B cell (primary cell): ENCODE measurements around the gene TMEM154. TPM values are rescaled to one million over a fixed set of nuclear protein-coding genes. Genes with fewer than 3 reads are reported as not detected.
A peak's percentile ranks its signal among the peaks of the same experiment; 100 is the strongest.

Experiments used
- ATAC-seq: fragments of 200-7000 bp; cut with Tn5 transposase; one replicate; pipeline ENCODE4 v1.10.0; 2021; ENCODE audit warnings: low read depth, mild to moderate bottlenecking, moderate number of reproducible peaks, moderate library complexity
- CTCF ChIA-PET: fragments of 350-600 bp; sonication (Branson Sonifier 250); formaldehyde crosslinking; loops from one replicate; lab custom pipeline; 2021; ENCODE audit warnings: antibody characterized with exemption, inconsistent platforms; lab: Charles Lee
- POLR2A ChIA-PET: fragments of 350-600 bp; sonication (Branson Sonifier 250); formaldehyde crosslinking; loops from one replicate; lab custom pipeline; 2021; ENCODE audit warnings: antibody characterized with exemption; lab: Charles Lee
- DNase-seq: peaks from one replicate; pipeline ENCODE4 v3.0.0; 2013
- H2AFZ ChIP-seq: 2 replicates; pipeline ENCODE4 v1.6.1; 2012; ENCODE audit warnings: mild to moderate bottlenecking, low read depth, low read length; ENCODE audit not compliant: insufficient read depth, poor library complexity, severe bottlenecking
- H3K27ac ChIP-seq, 2 donors: 1 replicate in 1 of 2; 2 replicates in 1 of 2; pipeline ENCODE4 v1.5.1; 2012 to 2013; ENCODE audit warnings: low read length in 2 of 2, mild to moderate bottlenecking in 2 of 2, moderate library complexity in 1 of 2
- H3K27me3 ChIP-seq, 4 experiments: fragments of 200-600 bp in 1 of 4; sonication (generic) in 1 of 4; replicated peaks in 1 of 4; 1 replicate in 2 of 4; 2 replicates in 2 of 4; pipeline versions ENCODE4 v1.6.1 to v1.7.0; 2013 to 2016; ENCODE audit warnings: low read length in 3 of 4, mild to moderate bottlenecking in 2 of 4, mixed read lengths in 1 of 4, moderate library complexity in 1 of 4; ENCODE audit not compliant: insufficient read depth in 4 of 4, control insufficient read depth in 3 of 4; ENCODE audit errors: control extremely low read depth in 1 of 4
- H3K36me3 ChIP-seq, 2 experiments: replicated peaks in 1 of 2; 1 replicate in 1 of 2; 2 replicates in 1 of 2; pipeline versions ENCODE4 v1.6.1 to v1.7.1; 2013; ENCODE audit warnings: low read length in 1 of 2; ENCODE audit not compliant: insufficient read depth in 2 of 2, control insufficient read depth in 1 of 2; ENCODE audit errors: control extremely low read depth in 1 of 2, extremely low read depth in 1 of 2
- H3K4me1 ChIP-seq, 2 donors: fragments of 200-600 bp in 1 of 2; sonication (generic) in 1 of 2; 1 replicate in 1 of 2; 2 replicates in 1 of 2; pipeline versions ENCODE4 v1.5.1 to v1.6.1; 2013 to 2017; ENCODE audit warnings: low read length in 2 of 2; ENCODE audit not compliant: control insufficient read depth in 2 of 2, insufficient read depth in 2 of 2
- H3K4me2 ChIP-seq: replicated peaks from 2 replicates; pipeline ENCODE3; 2012; ENCODE audit warnings: mild to moderate bottlenecking, low read depth, low read length; ENCODE audit not compliant: poor library complexity, severe bottlenecking
- H3K4me3 ChIP-seq, 5 experiments: fragments of 200-600 bp in 1 of 5; sonication (generic) in 1 of 5; 1 replicate in 3 of 5; 2 replicates in 2 of 5; pipeline versions ENCODE4 v1.5.1 to v1.7.0; 2011 to 2016; ENCODE audit warnings: low read length in 4 of 5, mild to moderate bottlenecking in 4 of 5, low read depth in 2 of 5, control low read depth in 1 of 5, moderate library complexity in 1 of 5; ENCODE audit not compliant: insufficient read depth in 1 of 5; ENCODE audit errors: control extremely low read depth in 1 of 5, extremely low read depth in 1 of 5
- H3K79me2 ChIP-seq: fragments of 200-600 bp; sonication (generic); one replicate; pipeline ENCODE4 v1.6.0; 2016; ENCODE audit warnings: low read length; ENCODE audit not compliant: control insufficient read depth, insufficient read depth
- H3K9ac ChIP-seq: fragments of 200-600 bp; sonication (generic); 2 replicates; pipeline ENCODE4 v1.6.1; 2017; ENCODE audit warnings: mild to moderate bottlenecking, low read length, moderate library complexity
- H3K9me3 ChIP-seq, 3 donors: one replicate each; pipeline versions ENCODE4 v1.6.1 to v1.7.1; 2013; ENCODE audit warnings: low read length in 2 of 3; ENCODE audit not compliant: control insufficient read depth in 2 of 3, insufficient read depth in 1 of 3; ENCODE audit errors: control extremely low read depth in 1 of 3
- H4K20me1 ChIP-seq: 2 replicates; pipeline ENCODE4 v1.6.0; 2012; ENCODE audit warnings: mild to moderate bottlenecking, low read length; ENCODE audit not compliant: insufficient read depth, control insufficient read depth, poor library complexity, severe bottlenecking
- H3K27ac Mint-ChIP-seq: one replicate; pipeline ENCODE4 v1.8.0; 2021; ENCODE audit warnings: mixed read lengths
- H3K27me3 Mint-ChIP-seq: one replicate; pipeline ENCODE4 v1.8.0; 2021; ENCODE audit warnings: mixed read lengths
- H3K4me1 Mint-ChIP-seq: one replicate; pipeline ENCODE4 v1.8.0; 2021; ENCODE audit warnings: mixed read lengths
- H3K4me3 Mint-ChIP-seq: one replicate; pipeline ENCODE4 v1.8.0; 2021; ENCODE audit warnings: mixed read lengths
- H3K9me3 Mint-ChIP-seq: one replicate; pipeline ENCODE4 v1.8.0; 2022; ENCODE audit warnings: mixed read lengths; ENCODE audit not compliant: insufficient read depth
- CTCF ChIP-seq: fragments of 200-600 bp; IDR thresholded peaks from one replicate; pipeline ENCODE4 v1.8.0; 2022; ENCODE audit warnings: antibody characterized with exemption, mild to moderate bottlenecking
- EZH2 ChIP-seq: IDR thresholded peaks from 2 replicates; pipeline ENCODE4 v1.6.1; 2012; ENCODE audit warnings: borderline replicate concordance, low read depth, mild to moderate bottlenecking, moderate library complexity, low read length; ENCODE audit not compliant: insufficient read depth, poor library complexity, severe bottlenecking
- WGBS: methylation state at CpG from one replicate; pipeline ENCODE4 v1.1.5; 2013; ENCODE audit warnings: missing lambda C conversion rate; ENCODE audit not compliant: insufficient coverage; 5-methylcytosine and 5-hydroxymethylcytosine counted together
- intact Hi-C: fragments of 100-400 bp; cut with micrococcal nuclease; formaldehyde crosslinking; loops from one replicate; pipeline ENCODE4 v1.10.0; 2022
- polyA plus RNA-seq: library from polyadenylated mRNA; depleted of rRNA; stranded (reverse); fragments of >200 nt; gene quantifications from 2 replicates; pipeline ENCODE4 v1.2.3, GENCODE V29; 2012
- total RNA-seq, 2 donors: library from RNA; stranded (reverse); fragments of 120-200 nt in 1 of 2; gene quantifications; 1 replicate in 1 of 2; 2 replicates in 1 of 2; pipeline versions ENCODE4 v1.2.3 to v1.2.4, GENCODE V29; 2013 to 2022

The TMEM154 gene
- total and polyA plus RNA-seq, 2 donors (not counting 1 experiment from before 2014, with no cell fraction given) = 20.1 to 99.1 TPM

- Histone ChIP-seq H3K79me2 (peaks cover 99% of the 10 kb centered on the region), H4K20me1 (peaks cover 12% of the 10 kb centered on the region), H3K4me3 (no peak overlapping the region), H3K27ac (peak overlapping the region in 1 of 2 donors; percentile 76), H3K9ac (no peak overlapping the region), H3K4me1 (peaks cover 58 to 62% of the 10 kb centered on the region in 2 donors), H3K36me3 (peaks cover 0 to 30% of the 10 kb centered on the region in 2 experiments), H3K9me3 (no peaks in the 10 kb centered on the region), H3K4me2 (no peak overlapping the region), H3K27me3 (no peaks in the 10 kb centered on the region), H2AFZ (no peak overlapping the region)
- POLR2A ChIA-PET = interaction anchor here (0.7 to 1.3 kb wide), 3 partner anchors 11 to 31 kb away, joined by 3 to 4 read pairs (median 3); no protein-coding TSS in a partner anchor
- H3K4me1 Mint-ChIP-seq = peaks cover 72% of the 10 kb centered on the region
- no peak overlapping the region for H3K4me3 Mint-ChIP-seq
- peak overlapping the region; percentile 69 for H3K27ac Mint-ChIP-seq
- TF ChIP-seq CTCF (no peak), EZH2 (no peak)
- WGBS = 100% methylated on average over 3 of the region's 3 CpGs
- DNase-seq (no peak), ATAC-seq (no peak)
- CTCF ChIA-PET = interaction anchor here (0.7 to 11.4 kb wide), 3 partner anchors 23 to 61 kb away, joined by 3 to 112 read pairs (median 42); no protein-coding TSS in a partner anchor
- H3K27me3 Mint-ChIP-seq = no peaks in the 10 kb centered on the region
- intact Hi-C loops = no loop called here
- H3K9me3 Mint-ChIP-seq = no peaks in the 10 kb centered on the region
Observed at GRCh38 chr4:152674359-152674758, 5.4 kb downstream of the TMEM154 start.

GRCh38 chr4:152673489-152673888, 6.3 kb downstream of the TMEM154 start:
- peaks cover 99% of the 10 kb centered on the region for H3K79me2 ChIP-seq
- peak overlapping the region in 1 of 2 donors; percentile 9 for H3K27ac ChIP-seq
- no peak overlapping the region for H3K9ac ChIP-seq
- H3K36me3 ChIP-seq = peaks cover 0 to 33% of the 10 kb centered on the region in 2 experiments
- TF ChIP-seq CTCF = no peak
- TF ChIP-seq EZH2 = no peak
- ATAC-seq (no peak), DNase-seq (no peak)
- H3K4me2 ChIP-seq = no peak overlapping the region
- no peak overlapping the region for H3K4me3 Mint-ChIP-seq
- peaks cover 74% of the 10 kb centered on the region for H3K4me1 Mint-ChIP-seq
- peaks cover 55 to 61% of the 10 kb centered on the region in 2 donors for H3K4me1 ChIP-seq
- ChIA-PET CTCF (interaction anchor here (1.5 to 11.4 kb wide), 2 partner anchors 10 to 31 kb away, joined by 4 to 112 read pairs; no protein-coding TSS in a partner anchor), POLR2A (no interaction called here)
- H3K27ac Mint-ChIP-seq = peak overlapping the region; percentile 32
- WGBS = 94% methylated on average over 3 of the region's 4 CpGs
- no peaks in the 10 kb centered on the region for H3K9me3 ChIP-seq
- intact Hi-C loops = no loop called here
- H3K27me3 Mint-ChIP-seq = no peaks in the 10 kb centered on the region
- H2AFZ ChIP-seq = no peak overlapping the region
- no peaks in the 10 kb centered on the region for H3K9me3 Mint-ChIP-seq
- H4K20me1 ChIP-seq = peaks cover 12% of the 10 kb centered on the region
- no peaks in the 10 kb centered on the region for H3K27me3 ChIP-seq
- no peak overlapping the region for H3K4me3 ChIP-seq
